Heart left ventricle (tissue), 16 donors: ENCODE results near the gene NSMCE1. TPM values are rescaled to one million over a fixed set of nuclear protein-coding genes. Genes with fewer than 3 reads are reported as not detected.

Experiments used
- ATAC-seq, 4 donors: fragments of 200-7000 bp; cut with Tn5 transposase; one replicate each; pipeline ENCODE4 v1.9.1; 2020 to 2022; ENCODE audit warnings: moderate library complexity in 4 of 4, mild to moderate bottlenecking in 3 of 4, moderate number of reproducible peaks in 1 of 4
- DNase-seq, 5 donors: peaks; one replicate each; pipeline ENCODE4 v3.0.0-alpha.2; 2020
- H3K27ac ChIP-seq, 12 donors: fragments of 200-600 bp; sonication (generic) in 4 of 12; one replicate each; pipeline versions ENCODE4 v1.5.0 to v1.8.0; 2016 to 2022; ENCODE audit warnings: mild to moderate bottlenecking in 2 of 12
- H3K27me3 ChIP-seq, 9 donors: fragments of 200-600 bp; sonication (generic) in 2 of 9; one replicate each; pipeline versions ENCODE4 v1.5.1 to v1.8.0; 2016 to 2022; ENCODE audit warnings: mild to moderate bottlenecking in 3 of 9
- H3K36me3 ChIP-seq, 9 donors: fragments of 200-600 bp; sonication (generic) in 2 of 9; one replicate each; pipeline versions ENCODE4 v1.5.0 to v1.8.0; 2018 to 2022; ENCODE audit warnings: mild to moderate bottlenecking in 2 of 9
- H3K4me1 ChIP-seq, 12 donors: fragments of 200-600 bp; sonication (generic) in 4 of 12; one replicate each; pipeline versions ENCODE4 v1.5.0 to v1.8.0; 2016 to 2022; ENCODE audit warnings: mild to moderate bottlenecking in 3 of 12
- H3K4me3 ChIP-seq, 12 donors: fragments of 200-600 bp; sonication (generic) in 4 of 12; one replicate each; pipeline versions ENCODE4 v1.5.0 to v1.8.0; 2017 to 2022; ENCODE audit warnings: mild to moderate bottlenecking in 9 of 12, moderate library complexity in 4 of 12
- H3K9me3 ChIP-seq, 12 donors: fragments of 200-600 bp; sonication (generic) in 4 of 12; one replicate each; pipeline versions ENCODE4 v1.5.0 to v1.8.0; 2016 to 2022; ENCODE audit warnings: mild to moderate bottlenecking in 1 of 12
- POLR2A ChIP-seq, 2 donors: fragments of 450-650 bp; IDR thresholded peaks; one replicate each; pipeline ENCODE4 v1.6.1; 2017; ENCODE audit warnings: antibody characterized with exemption in 2 of 2, mild to moderate bottlenecking in 2 of 2, moderate library complexity in 2 of 2
- WGBS, 4 donors: extraction: QIAGEN DNeasy Blood & Tissue Kit in 2 of 4; methylation state at CpG; one replicate each; pipeline versions ENCODE4 v1.1.5 to v1.1.7; 2013 to 2018; 5-methylcytosine and 5-hydroxymethylcytosine counted together
- intact Hi-C, 10 donors: fragments of 100-400 bp; cut with DNase I; formaldehyde crosslinking; loops; one replicate each; pipeline versions ENCODE4 v1.11.1 to v1.14.2; 2022
- polyA plus RNA-seq, 2 donors: library from polyadenylated mRNA; stranded (reverse); fragments of 200-250 nt; gene quantifications; one replicate each; pipeline ENCODE4 v1.2.3, GENCODE V29; 2013
- total RNA-seq, 9 donors: library from RNA; depleted of rRNA in 2 of 9; stranded (reverse); fragments of >200 nt in 2 of 9; fragmentation: NEBNext Ultra II Directional in 3 of 9; extraction: Animal tissue kit (Norgen Biotek cat#: 25700) in 3 of 9; gene quantifications; one replicate each; pipeline versions ENCODE4 v1.1.0 to v1.2.4, GENCODE V29; 2016 to 2023
- TF ChIP-seq, protein P1 (sequence below), 12 donors: fragments of 200-600 bp; sonication (generic) in 4 of 12; IDR thresholded peaks; one replicate each; pipeline versions ENCODE4 v1.5.0 to v1.8.0; 2018 to 2022; ENCODE audit warnings: antibody characterized with exemption in 12 of 12, mild to moderate bottlenecking in 5 of 12
- donor health status: ischemic (EF 13 %, LVEDD 7.1; RV severe dilation, severe dysfunction).
- donor health status: healthy with polysubstance abuse.
- donor health status: DM: no; HTN: yes; CAD: no.
- donor health status: DM: no; HTN: no; CAD: no.
- donor health status: ischemic (EF 25% LVEDD 6.9; RV normal size, moderate dysfunction).
- donor health status: ischemic (EF 25% LVEDD 5.7; RV mildly dilated, moderate dysfunction).
- donor health status: healthy.
- donor health status: DM: yes; HTN: yes; CAD: no.
- donor health status: ischemic (EF 35%, LVEDD 5.7; RV mildly dilated, moderate dysfunction).
- donor health status: nonischemic (EF 11% LVEDD 7.7; RV severe dilation, severe dysfunction).
- donor health status: DM: yes; HTN: yes; CAD: no.
- donor health status: PGD.
- donor health status: ischemic (EF 29% LVEDD 5.4; RV normal size, mild dysfunction).
- donor health status: nonischemic (EF 23%, LVEDD 6.1; RV moderate dilation, normal function).

Gene NSMCE1
- total and polyA plus RNA-seq, 11 donors, result 29.6 to 48.7 (median 37.1) TPM

GRCh38 chr16:27311448-27311830, 42.9 kb upstream of the NSMCE1 start:
- intact Hi-C loops, result loop anchor here in 6 of 10 donors (2.0 to 10.0 kb wide), 5 partner anchors 33 to 77 kb away; partner anchors contain the start of gene NSMCE1 (in 1 of the 6)
- Histone ChIP-seq H3K27ac (no peak overlapping the region), H3K4me1 (peaks cover 0 to 31% (median 21%) of the 10 kb centered on the region in 12 donors), H3K36me3 (no peaks in the 10 kb centered on the region), H3K4me3 (no peak overlapping the region), H3K27me3 (peaks cover 0 to 6% (median 0%) of the 10 kb centered on the region in 9 donors), H3K9me3 (peaks cover 0 to 4% (median 0%) of the 10 kb centered on the region in 12 donors)
- ATAC-seq, result no peak
- TF ChIP-seq, protein P1, sequence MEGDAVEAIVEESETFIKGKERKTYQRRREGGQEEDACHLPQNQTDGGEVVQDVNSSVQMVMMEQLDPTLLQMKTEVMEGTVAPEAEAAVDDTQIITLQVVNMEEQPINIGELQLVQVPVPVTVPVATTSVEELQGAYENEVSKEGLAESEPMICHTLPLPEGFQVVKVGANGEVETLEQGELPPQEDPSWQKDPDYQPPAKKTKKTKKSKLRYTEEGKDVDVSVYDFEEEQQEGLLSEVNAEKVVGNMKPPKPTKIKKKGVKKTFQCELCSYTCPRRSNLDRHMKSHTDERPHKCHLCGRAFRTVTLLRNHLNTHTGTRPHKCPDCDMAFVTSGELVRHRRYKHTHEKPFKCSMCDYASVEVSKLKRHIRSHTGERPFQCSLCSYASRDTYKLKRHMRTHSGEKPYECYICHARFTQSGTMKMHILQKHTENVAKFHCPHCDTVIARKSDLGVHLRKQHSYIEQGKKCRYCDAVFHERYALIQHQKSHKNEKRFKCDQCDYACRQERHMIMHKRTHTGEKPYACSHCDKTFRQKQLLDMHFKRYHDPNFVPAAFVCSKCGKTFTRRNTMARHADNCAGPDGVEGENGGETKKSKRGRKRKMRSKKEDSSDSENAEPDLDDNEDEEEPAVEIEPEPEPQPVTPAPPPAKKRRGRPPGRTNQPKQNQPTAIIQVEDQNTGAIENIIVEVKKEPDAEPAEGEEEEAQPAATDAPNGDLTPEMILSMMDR (IDR thresholded peaks at IDR 0.05), result no peak
- TF ChIP-seq POLR2A (IDR thresholded peaks at IDR 0.05), result no peak
- DNase-seq, result no peak
- WGBS, 4 donors, result 56 to 71% (median 63%) methylated on average over 8 of the region's 8 CpGs

DNA sequence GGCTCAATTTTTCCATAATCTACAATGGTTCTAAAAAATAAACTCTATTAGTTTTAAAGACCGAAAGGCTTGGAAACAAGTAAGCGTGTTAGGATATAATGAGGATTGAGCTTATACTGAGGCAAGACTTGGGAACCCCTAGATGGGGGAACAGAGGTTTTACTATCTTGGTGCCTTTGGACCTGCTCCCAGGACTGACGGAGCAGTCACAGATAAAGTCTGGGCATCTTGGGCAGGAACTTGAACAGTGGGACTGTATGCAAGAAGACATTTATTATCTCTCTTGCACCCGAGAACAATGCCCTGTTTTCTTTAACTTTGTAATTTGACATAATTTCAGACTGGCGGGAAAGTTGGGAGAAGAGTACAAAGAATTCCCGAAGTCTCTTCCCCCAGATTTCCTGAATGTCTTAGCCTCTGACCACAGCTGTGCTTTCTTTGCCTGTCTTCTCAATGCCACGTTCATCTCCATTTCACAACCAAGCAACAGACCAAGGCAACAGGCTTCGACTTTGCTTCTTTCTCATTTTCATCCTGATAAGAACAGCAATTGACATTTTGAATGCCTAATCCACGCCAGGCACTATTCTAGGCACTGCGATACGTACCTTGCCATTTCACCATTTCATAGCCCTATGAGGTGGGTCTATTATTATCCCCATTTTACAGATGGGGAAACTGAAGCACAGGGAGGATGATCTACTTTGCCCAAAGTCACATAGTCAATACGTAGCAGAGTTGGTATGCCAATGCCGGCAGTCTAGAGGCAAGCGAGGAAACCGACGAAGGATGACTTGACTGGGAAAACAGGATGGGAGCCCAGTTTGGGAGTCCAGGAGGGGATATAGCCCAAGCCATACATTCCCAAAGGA, 42.2 kb upstream of the NSMCE1 start:
- intact Hi-C loops, result loop anchor here in 6 of 10 donors (2.0 to 10.0 kb wide), 5 partner anchors 32 to 76 kb away; partner anchors contain the start of gene NSMCE1 (in 1 of the 6)
- no peaks in the 10 kb centered on the region for H3K36me3 ChIP-seq
- peaks cover 0 to 4% (median 0%) of the 10 kb centered on the region in 12 donors for H3K9me3 ChIP-seq
- no peak for TF ChIP-seq POLR2A (IDR thresholded peaks at IDR 0.05)
- TF ChIP-seq, protein P1 (IDR thresholded peaks at IDR 0.05), result no peak
- no peak overlapping the region for H3K4me3 ChIP-seq
- 75 to 76% (median 76%) methylated on average over 16 of the region's 16 CpGs for WGBS, 4 donors
- no peak overlapping the region for H3K27ac ChIP-seq
- ATAC-seq (no peak), DNase-seq (no peak)
- peaks cover 0 to 6% (median 0%) of the 10 kb centered on the region in 9 donors for H3K27me3 ChIP-seq
- H3K4me1 ChIP-seq, result peaks cover 0 to 25% (median 15%) of the 10 kb centered on the region in 12 donors

GRCh38 chr16:27308792-27309191, 40.2 kb upstream of the NSMCE1 start:
- ATAC-seq, result no peak
- WGBS, 4 donors, result 85 to 94% (median 90%) methylated on average over 1 of the region's 1 CpG
- TF ChIP-seq, protein P1 (IDR thresholded peaks at IDR 0.05), result no peak
- TF ChIP-seq POLR2A (IDR thresholded peaks at IDR 0.05), result no peak
- DNase-seq, result no peak
- intact Hi-C loops, result no loop called here
- Histone ChIP-seq H3K4me1 (peaks cover 0 to 27% (median 2%) of the 10 kb centered on the region in 12 donors), H3K4me3 (no peak overlapping the region), H3K27ac (no peak overlapping the region), H3K36me3 (no peaks in the 10 kb centered on the region), H3K27me3 (peaks cover 0 to 2% (median 0%) of the 10 kb centered on the region in 9 donors), H3K9me3 (peaks cover 0 to 4% (median 0%) of the 10 kb centered on the region in 12 donors)

DNA sequence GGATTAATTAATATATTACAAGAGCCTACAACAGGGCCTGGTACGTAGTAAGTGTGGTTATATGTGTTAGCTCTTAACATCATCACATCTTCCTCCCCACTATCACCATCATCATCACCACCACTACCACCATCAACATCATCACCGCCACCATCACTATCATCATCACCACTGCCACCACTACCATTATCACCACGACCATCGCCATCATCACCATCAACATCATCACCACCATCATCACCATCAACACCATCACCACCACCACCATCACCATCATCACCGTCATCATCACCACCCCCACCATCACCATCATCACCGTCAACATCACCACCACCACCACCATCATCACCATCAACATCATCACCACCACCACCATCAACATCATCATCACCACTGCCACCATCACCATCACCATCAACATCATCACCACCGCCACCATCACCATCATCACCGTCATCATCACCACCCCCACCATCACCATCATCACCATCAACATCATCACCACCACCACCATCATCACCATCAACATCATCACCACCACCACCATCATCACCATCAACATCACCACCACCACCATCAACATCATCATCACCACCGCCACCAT, 37.4 kb upstream of the NSMCE1 start:
- H3K27me3 ChIP-seq, result no peaks in the 10 kb centered on the region
- TF ChIP-seq, protein P1 (IDR thresholded peaks at IDR 0.05), result no peak
- TF ChIP-seq POLR2A (IDR thresholded peaks at IDR 0.05), result no peak
- DNase-seq (no peak), ATAC-seq (no peak)
- no peaks in the 10 kb centered on the region for H3K36me3 ChIP-seq
- 90 to 98% (median 96%) methylated on average over 9 of the region's 9 CpGs for WGBS, 4 donors
- intact Hi-C loops, result no loop called here
- peaks cover 0 to 4% (median 0%) of the 10 kb centered on the region in 12 donors for H3K9me3 ChIP-seq
- H3K27ac ChIP-seq, result peak overlapping the region in 1 of 12 donors; percentile 62
- no peak overlapping the region for H3K4me3 ChIP-seq
- H3K4me1 ChIP-seq, result peaks cover 0 to 17% (median 0%) of the 10 kb centered on the region in 12 donors
